Testis (tissue), 2 donors: ENCODE data around the gene IWS1.

Experiments
- CTCF ChIP-seq, 3 experiments: fragments of 450-650 bp in 2 of 3; fragments of 200-600 bp in 1 of 3; sonication (generic) in 1 of 3; IDR thresholded peaks; one replicate each; pipeline ENCODE4 v1.5.1; 2016 to 2019; ENCODE audit warnings: antibody characterized with exemption in 3 of 3, mild to moderate bottlenecking in 2 of 3, moderate library complexity in 1 of 3
- POLR2A ChIP-seq: fragments of 450-650 bp; IDR thresholded peaks from one replicate; pipeline ENCODE4 v1.6.1; 2017; ENCODE audit warnings: antibody characterized with exemption, mild to moderate bottlenecking, moderate library complexity

GRCh38 chr2:127514076-127514475 is 12.2 kb downstream of the IWS1 start:
- TF ChIP-seq CTCF (IDR thresholded peaks at IDR 0.05) (no peak), POLR2A (no peak)
